ENCODE results near the gene KRTAP4-6.
"Not testable (repeated sequence)": the region's sequence is repeated elsewhere in the genome, so short reads cannot be mapped to it uniquely, and the experiment has no call there.

KRTAP4-6 gene

DNA sequence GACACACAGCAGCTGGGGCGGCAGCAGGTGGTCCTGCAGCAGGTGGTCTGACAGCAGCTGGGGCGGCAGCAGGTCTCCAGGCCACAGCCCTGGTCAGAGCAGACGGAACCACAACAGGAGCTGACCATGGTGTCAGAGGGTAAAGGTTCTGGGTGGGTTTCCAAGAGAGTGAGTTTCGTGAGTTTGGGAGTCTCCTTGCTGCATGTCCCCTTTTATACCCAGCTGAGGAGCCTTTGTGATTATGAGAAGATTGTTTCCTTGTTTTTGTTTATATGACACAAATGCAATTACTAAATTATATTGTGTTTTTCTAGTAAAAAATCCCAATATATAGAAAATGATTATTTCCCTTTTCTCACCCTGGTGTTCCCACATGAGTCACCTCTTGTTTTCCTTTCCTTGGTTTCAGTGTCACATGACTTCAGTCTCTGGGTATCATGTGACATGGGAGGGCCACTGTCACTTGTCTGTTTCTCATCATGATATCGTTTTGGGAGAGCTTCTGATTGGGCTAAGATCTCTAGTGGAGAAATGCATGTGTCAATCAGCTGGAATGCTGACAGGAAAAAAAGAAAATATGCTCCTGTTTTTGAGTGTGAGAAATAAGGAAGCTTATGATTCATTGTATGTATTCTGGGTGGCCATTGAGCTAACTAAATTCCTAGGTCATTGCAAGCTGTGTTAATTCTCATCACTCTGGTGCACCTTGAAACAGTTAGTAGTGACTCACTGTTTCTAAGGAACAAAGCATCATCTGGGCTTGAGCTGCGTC is at the start of gene KRTAP4-6:
Gene KRTAP4-6, minus strand, starts transcription at position 185 of the 772 bp plus-strand sequence. Its CDS starts 57 bp downstream, at position 128.
- TF ChIP-seq, protein P1, sequence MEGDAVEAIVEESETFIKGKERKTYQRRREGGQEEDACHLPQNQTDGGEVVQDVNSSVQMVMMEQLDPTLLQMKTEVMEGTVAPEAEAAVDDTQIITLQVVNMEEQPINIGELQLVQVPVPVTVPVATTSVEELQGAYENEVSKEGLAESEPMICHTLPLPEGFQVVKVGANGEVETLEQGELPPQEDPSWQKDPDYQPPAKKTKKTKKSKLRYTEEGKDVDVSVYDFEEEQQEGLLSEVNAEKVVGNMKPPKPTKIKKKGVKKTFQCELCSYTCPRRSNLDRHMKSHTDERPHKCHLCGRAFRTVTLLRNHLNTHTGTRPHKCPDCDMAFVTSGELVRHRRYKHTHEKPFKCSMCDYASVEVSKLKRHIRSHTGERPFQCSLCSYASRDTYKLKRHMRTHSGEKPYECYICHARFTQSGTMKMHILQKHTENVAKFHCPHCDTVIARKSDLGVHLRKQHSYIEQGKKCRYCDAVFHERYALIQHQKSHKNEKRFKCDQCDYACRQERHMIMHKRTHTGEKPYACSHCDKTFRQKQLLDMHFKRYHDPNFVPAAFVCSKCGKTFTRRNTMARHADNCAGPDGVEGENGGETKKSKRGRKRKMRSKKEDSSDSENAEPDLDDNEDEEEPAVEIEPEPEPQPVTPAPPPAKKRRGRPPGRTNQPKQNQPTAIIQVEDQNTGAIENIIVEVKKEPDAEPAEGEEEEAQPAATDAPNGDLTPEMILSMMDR (IDR thresholded peaks at IDR 0.05; ENCODE audit: borderline replicate concordance, insufficient read depth, low read depth, low read length) = no peak

DNA sequence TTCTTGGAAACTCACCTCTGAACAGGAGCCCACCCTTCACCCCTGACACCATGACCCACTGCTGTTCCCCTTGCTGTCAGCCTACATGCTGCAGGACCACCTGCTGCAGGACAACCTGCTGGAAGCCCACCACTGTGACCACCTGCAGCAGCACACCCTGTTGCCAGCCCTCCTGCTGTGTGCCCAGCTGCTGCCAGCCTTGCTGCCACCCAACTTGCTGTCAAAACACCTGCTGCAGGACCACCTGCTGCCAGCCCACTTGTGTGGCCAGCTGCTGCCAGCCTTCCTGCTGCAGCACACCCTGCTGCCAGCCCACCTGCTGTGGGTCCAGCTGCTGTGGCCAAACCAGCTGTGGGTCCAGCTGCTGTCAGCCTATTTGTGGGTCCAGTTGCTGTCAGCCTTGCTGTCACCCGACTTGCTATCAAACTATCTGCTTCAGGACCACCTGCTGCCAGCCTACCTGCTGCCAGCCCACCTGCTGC is 49.5 kb upstream of the KRTAP4-6 start, which contains the start of gene KRTAP9-1:
Gene KRTAP9-1, plus strand, starts transcription at position 51 of the 482 bp plus-strand sequence. Its CDS starts 0 bp downstream, at position 51.
- H3K4me3 ChIP-seq (ENCODE audit: low read depth, low read length) = not testable (repeated sequence)

More for the DNA sequence above, at the start of gene KRTAP4-6:
- no peak within 1 kb of the TSS for H3K4me3 ChIP-seq (ENCODE audit: low read depth, low read length)

DNA sequence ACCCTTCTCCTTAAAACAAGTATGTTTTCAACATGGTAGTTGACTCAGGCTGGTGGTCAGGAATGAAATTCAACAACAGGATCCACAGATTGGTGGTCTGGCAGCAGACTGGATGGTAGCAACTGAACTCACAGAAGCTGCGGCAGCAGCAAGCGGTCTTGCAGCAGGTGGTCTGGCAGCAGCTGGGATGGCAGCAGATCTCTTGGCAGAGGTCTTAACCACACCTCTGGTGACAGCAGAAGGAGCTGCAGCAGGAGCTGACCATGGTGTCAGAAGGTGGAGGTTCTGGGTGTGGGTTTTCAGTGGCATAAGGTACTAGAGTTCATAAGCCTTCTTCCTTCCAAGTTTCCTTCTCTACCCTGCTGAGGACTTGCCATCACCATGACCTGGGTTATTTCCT is 46.5 kb upstream of the KRTAP4-6 start:
- TF ChIP-seq, protein P1 (IDR thresholded peaks at IDR 0.05; ENCODE audit: borderline replicate concordance, insufficient read depth, low read depth, low read length) = no peak
- H3K4me3 ChIP-seq (ENCODE audit: low read depth, low read length) = no peak overlapping the region

DNA sequence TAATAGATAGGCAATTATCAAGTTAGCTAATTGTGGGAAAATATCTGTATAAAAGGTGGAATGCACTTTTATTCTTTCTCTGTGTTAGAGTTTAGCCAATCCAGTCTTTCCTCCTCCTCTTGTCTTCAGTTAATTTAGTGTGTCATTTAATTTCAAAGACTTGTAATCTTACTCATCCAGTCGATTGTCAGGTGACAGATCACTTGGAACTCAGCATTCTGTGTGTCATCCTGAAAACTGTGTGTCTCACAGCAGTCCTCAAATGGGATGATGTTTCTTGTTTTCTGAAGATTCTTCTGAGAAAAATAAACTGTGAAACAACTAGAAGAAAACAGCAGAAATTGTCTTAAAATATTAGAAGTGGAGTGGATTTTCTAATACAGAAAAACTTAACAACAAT is 44.7 kb upstream of the KRTAP4-6 start:
- TF ChIP-seq, protein P1 (IDR thresholded peaks at IDR 0.05; ENCODE audit: borderline replicate concordance, insufficient read depth, low read depth, low read length) = no peak
- no peak overlapping the region for H3K4me3 ChIP-seq (ENCODE audit: low read depth, low read length)

DNA sequence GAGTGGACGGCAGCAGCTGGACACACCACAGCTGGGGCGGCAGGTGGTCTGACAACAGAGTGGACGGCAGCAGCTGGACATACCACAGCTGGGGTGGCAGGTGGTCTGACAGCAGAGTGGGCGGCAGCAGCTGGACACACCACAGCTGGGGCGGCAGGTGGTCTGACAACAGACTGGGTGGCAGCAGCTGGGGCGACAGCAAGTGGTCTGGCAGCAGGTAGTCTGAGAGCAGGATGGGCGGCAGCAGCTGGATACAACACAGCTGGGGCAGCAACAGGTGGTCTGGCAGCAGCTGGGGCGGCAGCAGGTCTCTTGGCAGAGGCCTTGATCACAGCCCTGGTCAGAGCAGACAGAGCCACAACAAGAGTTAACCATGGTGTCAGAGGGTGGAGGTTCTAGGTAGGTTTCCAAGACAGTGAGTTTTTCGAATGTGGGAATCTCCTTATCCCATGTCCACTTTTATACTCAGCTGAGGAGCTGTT is 44.2 kb upstream of the KRTAP4-6 start, which contains the start of gene KRTAP4-1:
Gene KRTAP4-1, minus strand, starts transcription at position 432 of the 482 bp plus-strand sequence. Its CDS starts 57 bp downstream, at position 375.
- TF ChIP-seq, protein P1 (IDR thresholded peaks at IDR 0.05; ENCODE audit: borderline replicate concordance, insufficient read depth, low read depth, low read length) = no peak
- H3K4me3 ChIP-seq (ENCODE audit: low read depth, low read length) = no peak within 1 kb of the TSS

DNA sequence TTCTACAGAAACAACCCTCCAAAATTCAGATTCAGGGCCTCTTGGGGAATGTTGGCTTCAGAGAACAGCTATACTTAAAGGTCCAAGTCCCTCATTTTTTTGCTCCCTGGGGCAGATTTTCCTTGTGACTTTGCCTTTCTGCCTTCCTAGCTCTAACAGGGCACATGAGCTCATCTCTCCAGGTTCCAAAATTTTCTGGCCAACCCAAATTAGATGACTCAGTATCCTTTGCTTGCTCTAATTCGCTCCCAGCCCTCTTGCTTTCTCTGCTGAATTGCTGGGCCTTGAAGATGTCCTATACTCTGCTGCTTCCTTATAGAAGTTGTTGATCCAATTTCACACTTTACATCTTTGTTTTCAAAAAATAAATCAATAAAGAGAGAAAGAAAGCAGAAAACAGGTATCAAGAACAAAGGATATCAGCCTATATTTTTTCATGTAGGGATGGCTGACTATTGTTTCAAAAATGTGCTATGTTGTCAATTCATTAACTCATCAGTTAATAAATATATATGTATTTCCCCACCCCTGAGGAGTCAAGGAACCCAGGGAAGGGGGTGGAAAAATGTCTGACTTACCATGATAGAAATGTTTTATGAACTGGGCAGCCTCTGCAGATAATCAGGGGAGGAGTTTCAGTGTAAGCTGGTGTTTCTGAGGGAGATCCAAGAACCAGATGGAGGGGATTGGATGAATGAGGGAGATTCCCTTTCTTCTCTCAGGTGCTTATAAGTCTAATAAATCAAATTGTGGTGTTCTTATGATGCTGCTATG is 38.7 kb upstream of the KRTAP4-6 start:
- TF ChIP-seq, protein P1 (IDR thresholded peaks at IDR 0.05; ENCODE audit: borderline replicate concordance, insufficient read depth, low read depth, low read length) = no peak
- no peak overlapping the region for H3K4me3 ChIP-seq (ENCODE audit: low read depth, low read length)

DNA sequence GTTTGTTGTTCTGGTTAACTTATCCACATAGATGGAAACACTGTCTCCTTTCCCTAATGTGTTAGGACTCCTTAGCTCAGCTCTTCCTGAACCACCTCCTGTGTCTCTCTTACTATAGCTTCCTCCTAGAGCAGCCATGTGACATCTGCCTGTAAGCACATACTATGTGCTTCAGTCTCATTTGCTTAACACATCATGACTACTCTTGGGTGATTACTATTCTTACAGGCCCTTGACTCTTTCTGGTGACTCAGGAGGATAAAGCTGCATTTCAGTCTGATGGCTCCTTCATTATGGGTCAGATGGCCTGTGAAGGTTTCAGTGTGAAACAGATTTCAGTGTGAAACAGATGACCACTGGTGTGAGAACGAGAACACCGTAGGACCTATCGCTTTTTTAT is 38.0 kb upstream of the KRTAP4-6 start:
- TF ChIP-seq, protein P1 (IDR thresholded peaks at IDR 0.05; ENCODE audit: borderline replicate concordance, insufficient read depth, low read depth, low read length) = no peak
- H3K4me3 ChIP-seq (ENCODE audit: low read depth, low read length) = no peak overlapping the region
